HL-60 (cell line): ENCODE results near the gene NDNF.

Experiments used
- DNase-seq, 2 experiments: peaks; one replicate each; pipeline ENCODE4 v3.0.0-alpha.2; 2010 to 2020; ENCODE audit warnings: low read depth in 1 of 2, low spot score in 1 of 2
- H3K27ac ChIP-seq: fragments of 250-450 bp; sonication (Bioruptor Pico); replicated peaks from 2 replicates; pipeline ENCODE4 v1.5.1; 2020; ENCODE audit warnings: mild to moderate bottlenecking, moderate library complexity
- H3K27me3 ChIP-seq: fragments of 250-450 bp; sonication (Bioruptor Pico); 2 replicates; pipeline ENCODE4 v1.5.1; 2021; ENCODE audit warnings: mild to moderate bottlenecking, moderate library complexity; ENCODE audit not compliant: insufficient read depth, poor library complexity, severe bottlenecking
- H3K4me3 ChIP-seq: replicated peaks from 2 replicates; pipeline ENCODE4 v1.5.1; 2011; ENCODE audit warnings: mild to moderate bottlenecking, control low read depth, low read length; ENCODE audit not compliant: insufficient read depth
- CTCF ChIP-seq: IDR thresholded peaks from one replicate; pipeline ENCODE4 v1.5.1; 2011; ENCODE audit warnings: low read length, control low read depth, inconsistent platforms; ENCODE audit not compliant: insufficient read depth
- GABPA ChIP-seq: IDR thresholded peaks from 2 replicates; pipeline ENCODE4 v1.6.1; 2012; ENCODE audit warnings: low read depth
- POLR2AphosphoS5 ChIP-seq: IDR thresholded peaks from 2 replicates; pipeline ENCODE4 v1.6.1; 2012; ENCODE audit warnings: low read depth
- SPI1 ChIP-seq: IDR thresholded peaks from 2 replicates; pipeline ENCODE4 v1.6.1; 2012; ENCODE audit warnings: low read depth, mild to moderate bottlenecking, borderline replicate concordance
- TF ChIP-seq, protein P1 (sequence below): IDR thresholded peaks from 2 replicates; pipeline ENCODE4 v1.6.1; 2012; ENCODE audit warnings: low read depth; ENCODE audit not compliant: insufficient replicate concordance

Gene NDNF

GRCh38 chr4:121014544-121014943 is 57.8 kb downstream of the NDNF start:
- TF ChIP-seq, protein P1, sequence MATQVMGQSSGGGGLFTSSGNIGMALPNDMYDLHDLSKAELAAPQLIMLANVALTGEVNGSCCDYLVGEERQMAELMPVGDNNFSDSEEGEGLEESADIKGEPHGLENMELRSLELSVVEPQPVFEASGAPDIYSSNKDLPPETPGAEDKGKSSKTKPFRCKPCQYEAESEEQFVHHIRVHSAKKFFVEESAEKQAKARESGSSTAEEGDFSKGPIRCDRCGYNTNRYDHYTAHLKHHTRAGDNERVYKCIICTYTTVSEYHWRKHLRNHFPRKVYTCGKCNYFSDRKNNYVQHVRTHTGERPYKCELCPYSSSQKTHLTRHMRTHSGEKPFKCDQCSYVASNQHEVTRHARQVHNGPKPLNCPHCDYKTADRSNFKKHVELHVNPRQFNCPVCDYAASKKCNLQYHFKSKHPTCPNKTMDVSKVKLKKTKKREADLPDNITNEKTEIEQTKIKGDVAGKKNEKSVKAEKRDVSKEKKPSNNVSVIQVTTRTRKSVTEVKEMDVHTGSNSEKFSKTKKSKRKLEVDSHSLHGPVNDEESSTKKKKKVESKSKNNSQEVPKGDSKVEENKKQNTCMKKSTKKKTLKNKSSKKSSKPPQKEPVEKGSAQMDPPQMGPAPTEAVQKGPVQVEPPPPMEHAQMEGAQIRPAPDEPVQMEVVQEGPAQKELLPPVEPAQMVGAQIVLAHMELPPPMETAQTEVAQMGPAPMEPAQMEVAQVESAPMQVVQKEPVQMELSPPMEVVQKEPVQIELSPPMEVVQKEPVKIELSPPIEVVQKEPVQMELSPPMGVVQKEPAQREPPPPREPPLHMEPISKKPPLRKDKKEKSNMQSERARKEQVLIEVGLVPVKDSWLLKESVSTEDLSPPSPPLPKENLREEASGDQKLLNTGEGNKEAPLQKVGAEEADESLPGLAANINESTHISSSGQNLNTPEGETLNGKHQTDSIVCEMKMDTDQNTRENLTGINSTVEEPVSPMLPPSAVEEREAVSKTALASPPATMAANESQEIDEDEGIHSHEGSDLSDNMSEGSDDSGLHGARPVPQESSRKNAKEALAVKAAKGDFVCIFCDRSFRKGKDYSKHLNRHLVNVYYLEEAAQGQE: no peak
- TF ChIP-seq SPI1 (no peak), CTCF (no peak), POLR2AphosphoS5 (no peak)
- no peak for DNase-seq
- no peak overlapping the region for H3K27ac ChIP-seq
- H3K4me3 ChIP-seq: no peak overlapping the region
- H3K27me3 ChIP-seq: no peaks in the 10 kb centered on the region

DNA sequence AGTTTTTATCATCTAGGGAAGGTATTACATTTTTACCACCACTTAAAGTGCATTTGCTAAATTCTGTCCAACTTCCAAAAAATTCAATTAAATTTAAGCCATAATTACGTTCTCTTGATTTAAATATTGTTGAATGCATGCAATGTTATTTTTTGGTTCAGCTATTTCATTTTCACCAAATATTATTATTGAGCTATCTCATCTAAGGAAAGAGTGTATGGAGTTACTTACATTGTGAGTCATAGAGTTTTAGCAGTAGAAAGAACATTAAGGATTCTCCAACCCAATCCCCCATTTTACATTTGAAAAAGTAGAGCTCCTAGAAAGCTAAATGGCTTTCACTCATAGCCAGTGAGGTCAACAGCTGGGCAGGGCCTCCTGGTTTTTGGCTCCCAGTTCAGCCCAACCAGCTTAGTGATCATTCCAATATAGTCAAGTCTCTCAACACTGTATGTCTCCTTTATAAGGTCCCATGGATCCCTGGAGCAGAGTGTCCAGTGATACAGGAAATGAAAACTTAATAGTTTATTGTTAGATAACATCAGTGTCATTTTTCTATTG is 60.5 kb downstream of the NDNF start:
- DNase-seq: no peak
- Histone ChIP-seq H3K27ac (no peak overlapping the region), H3K4me3 (no peak overlapping the region), H3K27me3 (no peaks in the 10 kb centered on the region)
- TF ChIP-seq SPI1 (no peak), GABPA (no peak), CTCF (no peak)

DNA sequence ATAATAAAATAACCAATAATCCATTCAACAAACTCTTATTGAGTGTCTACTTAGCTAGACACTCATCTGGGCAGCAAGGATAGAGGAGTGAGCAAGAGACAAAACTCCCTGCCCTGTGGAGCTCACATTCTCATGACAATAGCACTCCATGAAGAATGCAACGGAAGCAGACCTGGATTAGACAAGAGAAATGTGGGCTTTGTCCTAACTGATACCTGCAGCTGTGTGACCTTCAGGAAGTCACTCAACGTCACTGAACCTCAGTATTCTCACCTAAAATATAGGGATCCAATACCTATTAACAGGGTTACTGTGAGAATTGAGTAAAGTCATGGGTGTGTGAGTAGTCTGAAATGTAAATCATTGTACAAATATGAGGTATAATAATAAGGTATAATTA is 61.2 kb downstream of the NDNF start:
- H3K4me3 ChIP-seq: no peak overlapping the region

More for the DNA sequence above, 61.2 kb downstream of the NDNF start:
- Histone ChIP-seq H3K27ac (no peak overlapping the region), H3K27me3 (no peaks in the 10 kb centered on the region)
- DNase-seq: no peak
- TF ChIP-seq POLR2AphosphoS5: no peak
- no peak for TF ChIP-seq CTCF
- TF ChIP-seq SPI1: no peak
- TF ChIP-seq, protein P1: no peak
- TF ChIP-seq GABPA: no peak
